Suprapubic skin (tissue), 4 donors: ENCODE results near the gene ERC2. TPM values are rescaled to one million over a fixed set of nuclear protein-coding genes. Genes with fewer than 3 reads are reported as not detected.

Source experiments
- DNase-seq, 2 donors: peaks; one replicate each; pipeline ENCODE4 v3.0.0-alpha.2; 2019; ENCODE audit warnings: low spot score in 2 of 2
- H3K27ac ChIP-seq: fragments of 200-600 bp; sonication (generic); one replicate; pipeline ENCODE4 v1.5.1; 2019
- H3K27me3 ChIP-seq: fragments of 200-600 bp; sonication (generic); one replicate; pipeline ENCODE4 v1.5.1; 2019
- H3K36me3 ChIP-seq: fragments of 200-600 bp; sonication (generic); one replicate; pipeline ENCODE4 v1.5.1; 2019
- H3K4me1 ChIP-seq: fragments of 200-600 bp; sonication (generic); one replicate; pipeline ENCODE4 v1.5.1; 2019
- H3K4me3 ChIP-seq: fragments of 200-600 bp; sonication (generic); one replicate; pipeline ENCODE4 v1.5.1; 2019; ENCODE audit warnings: mild to moderate bottlenecking
- H3K9me3 ChIP-seq: fragments of 200-600 bp; sonication (generic); one replicate; pipeline ENCODE4 v1.5.1; 2019
- EP300 ChIP-seq: sonication (generic); formaldehyde crosslinking; IDR thresholded peaks from one replicate; pipeline ENCODE4 v1.6.1; 2017; ENCODE audit warnings: antibody characterized with exemption
- POLR2A ChIP-seq, 2 donors: fragments of 450-650 bp; IDR thresholded peaks; one replicate each; pipeline ENCODE4 v1.6.1; 2017; ENCODE audit warnings: antibody characterized with exemption in 2 of 2, mild to moderate bottlenecking in 2 of 2, moderate library complexity in 2 of 2
- POLR2AphosphoS5 ChIP-seq, 3 donors: sonication (generic); formaldehyde crosslinking; IDR thresholded peaks; one replicate each; pipeline ENCODE4 v1.6.1; 2017; ENCODE audit warnings: antibody characterized with exemption in 3 of 3
- WGBS: methylation state at CpG from one replicate; pipeline ENCODE4 v1.1.5; 2018; 5-methylcytosine and 5-hydroxymethylcytosine counted together
- total RNA-seq, 4 donors: library from RNA; depleted of rRNA; stranded (reverse); fragments of >200 nt; gene quantifications; one replicate each; pipeline ENCODE4 v1.1.0, GENCODE V29; 2016
- TF ChIP-seq, protein P1 (sequence below), 2 donors: fragments of 200-600 bp in 1 of 2; fragments of 450-650 bp in 1 of 2; sonication (generic) in 1 of 2; IDR thresholded peaks; one replicate each; pipeline ENCODE4 v1.5.1; 2016 to 2019; ENCODE audit warnings: antibody characterized with exemption in 2 of 2, mild to moderate bottlenecking in 1 of 2, moderate library complexity in 1 of 2

ERC2 gene
- total RNA-seq, 4 donors from 2014 or later = 0.21 TPM; not detected in 3

GRCh38 chr3:56314842-56315241, 153.4 kb downstream of the ERC2 start:
- Histone ChIP-seq H3K27me3 (no peaks in the 10 kb centered on the region), H3K4me3 (no peak overlapping the region), H3K36me3 (no peaks in the 10 kb centered on the region), H3K27ac (no peak overlapping the region), H3K9me3 (no peaks in the 10 kb centered on the region), H3K4me1 (no peaks in the 10 kb centered on the region)
- no peak for DNase-seq
- peak in 1 of 3 donors; percentile 14 for TF ChIP-seq POLR2AphosphoS5 (IDR thresholded peaks at IDR 0.05)
- no peak for TF ChIP-seq POLR2A (IDR thresholded peaks at IDR 0.05)
- 25% methylated on average over 5 of the region's 5 CpGs for WGBS

DNA sequence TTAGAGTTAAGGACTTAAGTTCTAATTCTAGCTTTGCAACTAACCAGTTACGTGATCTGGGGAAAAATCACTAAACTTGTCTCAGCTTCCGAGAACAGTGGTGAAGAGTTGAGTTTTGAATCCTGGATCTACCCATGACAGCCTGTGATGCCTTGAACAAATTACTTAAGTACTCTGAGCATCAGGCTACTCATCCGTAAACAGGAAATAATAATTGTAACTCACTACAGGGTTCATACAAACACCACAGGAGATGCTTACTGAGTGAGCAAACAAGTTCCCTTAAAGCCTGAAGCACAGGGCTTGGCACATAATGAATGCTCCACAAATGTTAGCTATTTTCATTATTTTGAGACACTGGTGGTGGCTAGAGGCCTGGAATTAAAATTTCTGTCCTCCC, 158.8 kb downstream of the ERC2 start:
- no peaks in the 10 kb centered on the region for H3K27me3 ChIP-seq
- H3K36me3 ChIP-seq = no peaks in the 10 kb centered on the region
- no peaks in the 10 kb centered on the region for H3K9me3 ChIP-seq
- H3K4me3 ChIP-seq = no peak overlapping the region
- WGBS = 73% methylated on average over 3 of the region's 3 CpGs
- no peak for TF ChIP-seq POLR2AphosphoS5 (IDR thresholded peaks at IDR 0.05)
- no peak overlapping the region for H3K27ac ChIP-seq
- no peaks in the 10 kb centered on the region for H3K4me1 ChIP-seq
- no peak for DNase-seq

DNA sequence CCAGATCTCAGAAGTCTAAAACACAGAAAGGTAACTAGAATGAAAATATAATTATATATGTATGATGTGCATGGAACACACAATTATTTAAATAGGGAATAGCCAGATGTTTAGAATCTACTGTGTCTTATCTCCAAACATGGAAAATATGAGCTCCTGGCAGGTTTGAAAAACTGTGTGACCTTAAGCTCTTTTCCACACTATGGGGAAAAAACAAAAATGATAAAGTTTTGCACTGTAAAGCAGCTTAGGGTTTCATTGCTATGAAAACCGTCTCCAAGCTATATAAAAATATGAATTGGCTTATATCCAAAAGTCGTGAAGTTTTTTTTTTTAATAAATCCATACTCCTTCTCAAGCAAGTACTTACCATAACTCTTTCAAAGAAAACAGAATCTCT, 159.8 kb downstream of the ERC2 start:
- Histone ChIP-seq H3K27me3 (no peaks in the 10 kb centered on the region), H3K4me1 (no peaks in the 10 kb centered on the region), H3K4me3 (no peak overlapping the region), H3K36me3 (no peaks in the 10 kb centered on the region), H3K27ac (no peak overlapping the region), H3K9me3 (no peaks in the 10 kb centered on the region)
- 33% methylated on average over 2 of the region's 2 CpGs for WGBS
- TF ChIP-seq POLR2AphosphoS5 (IDR thresholded peaks at IDR 0.05) = no peak
- no peak for TF ChIP-seq POLR2A (IDR thresholded peaks at IDR 0.05)
- TF ChIP-seq, protein P1, sequence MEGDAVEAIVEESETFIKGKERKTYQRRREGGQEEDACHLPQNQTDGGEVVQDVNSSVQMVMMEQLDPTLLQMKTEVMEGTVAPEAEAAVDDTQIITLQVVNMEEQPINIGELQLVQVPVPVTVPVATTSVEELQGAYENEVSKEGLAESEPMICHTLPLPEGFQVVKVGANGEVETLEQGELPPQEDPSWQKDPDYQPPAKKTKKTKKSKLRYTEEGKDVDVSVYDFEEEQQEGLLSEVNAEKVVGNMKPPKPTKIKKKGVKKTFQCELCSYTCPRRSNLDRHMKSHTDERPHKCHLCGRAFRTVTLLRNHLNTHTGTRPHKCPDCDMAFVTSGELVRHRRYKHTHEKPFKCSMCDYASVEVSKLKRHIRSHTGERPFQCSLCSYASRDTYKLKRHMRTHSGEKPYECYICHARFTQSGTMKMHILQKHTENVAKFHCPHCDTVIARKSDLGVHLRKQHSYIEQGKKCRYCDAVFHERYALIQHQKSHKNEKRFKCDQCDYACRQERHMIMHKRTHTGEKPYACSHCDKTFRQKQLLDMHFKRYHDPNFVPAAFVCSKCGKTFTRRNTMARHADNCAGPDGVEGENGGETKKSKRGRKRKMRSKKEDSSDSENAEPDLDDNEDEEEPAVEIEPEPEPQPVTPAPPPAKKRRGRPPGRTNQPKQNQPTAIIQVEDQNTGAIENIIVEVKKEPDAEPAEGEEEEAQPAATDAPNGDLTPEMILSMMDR (IDR thresholded peaks at IDR 0.05) = no peak
- no peak for TF ChIP-seq EP300
- DNase-seq = no peak

- DNase-seq = no peak
- Histone ChIP-seq H3K27me3 (peaks cover 8% of the 10 kb centered on the region), H3K27ac (no peak overlapping the region), H3K9me3 (no peaks in the 10 kb centered on the region), H3K36me3 (no peaks in the 10 kb centered on the region), H3K4me1 (no peaks in the 10 kb centered on the region), H3K4me3 (no peak overlapping the region)
- TF ChIP-seq POLR2A (IDR thresholded peaks at IDR 0.05) = no peak
- TF ChIP-seq EP300 = no peak
- TF ChIP-seq POLR2AphosphoS5 (IDR thresholded peaks at IDR 0.05) = no peak
- TF ChIP-seq, protein P1 (IDR thresholded peaks at IDR 0.05) = no peak
- 91% methylated on average over 1 of the region's 1 CpG for WGBS
Observed at GRCh38 chr3:56304069-56304468, 164.2 kb downstream of the ERC2 start.

DNA sequence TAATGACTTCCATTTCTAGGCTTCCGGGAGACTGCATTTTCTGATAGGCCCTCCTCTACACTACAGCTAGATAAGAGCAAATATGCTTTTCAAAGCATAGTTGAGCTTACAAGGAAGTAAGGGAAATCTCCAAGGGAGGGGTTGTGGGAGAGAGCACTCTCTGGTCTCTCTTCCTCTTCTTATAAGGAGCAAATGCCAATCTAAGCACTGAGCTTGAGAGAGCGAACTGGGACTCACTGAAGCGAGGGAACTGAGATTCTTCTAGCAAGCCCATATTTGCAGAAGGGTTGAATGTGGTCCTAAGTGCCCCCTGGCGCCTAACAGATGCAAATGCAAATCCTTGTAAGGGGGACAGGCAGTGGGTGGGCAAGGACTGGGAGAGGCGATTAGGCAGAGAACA, 164.8 kb downstream of the ERC2 start:
- no peak for DNase-seq
- H3K4me1 ChIP-seq = no peaks in the 10 kb centered on the region
- H3K4me3 ChIP-seq = no peak overlapping the region
- H3K9me3 ChIP-seq = no peaks in the 10 kb centered on the region
- H3K27me3 ChIP-seq = peaks cover 8% of the 10 kb centered on the region
- WGBS = 27% methylated on average over 5 of the region's 5 CpGs
- TF ChIP-seq POLR2AphosphoS5 (IDR thresholded peaks at IDR 0.05) (no peak), EP300 (no peak), POLR2A (IDR thresholded peaks at IDR 0.05) (no peak)
- TF ChIP-seq, protein P1 (IDR thresholded peaks at IDR 0.05) = peak in 1 of 2 donors; percentile 18
- H3K27ac ChIP-seq = no peak overlapping the region
- H3K36me3 ChIP-seq = no peaks in the 10 kb centered on the region

DNA sequence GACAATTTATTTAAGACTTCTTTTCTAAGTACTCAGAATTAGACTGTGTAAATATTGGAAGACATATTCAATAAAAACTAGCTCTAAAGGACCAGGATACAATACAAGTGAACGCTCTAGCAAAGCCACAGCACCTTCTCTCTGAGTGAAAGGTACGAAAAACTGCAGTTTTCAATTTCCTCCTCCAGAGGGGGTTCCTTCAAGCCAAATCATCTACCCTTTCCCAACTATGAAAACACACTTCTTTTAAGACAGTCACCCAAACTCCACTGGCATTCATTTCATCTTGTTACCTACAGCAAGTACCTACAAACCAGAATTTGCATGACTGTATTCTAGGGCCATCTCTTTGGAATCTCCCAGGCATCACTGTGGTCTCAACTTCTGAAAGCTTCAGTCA, 165.8 kb downstream of the ERC2 start:
- no peaks in the 10 kb centered on the region for H3K9me3 ChIP-seq
- peaks cover 10% of the 10 kb centered on the region for H3K27me3 ChIP-seq
- no peak overlapping the region for H3K4me3 ChIP-seq
- H3K36me3 ChIP-seq = no peaks in the 10 kb centered on the region
- no peak for DNase-seq
- TF ChIP-seq POLR2A (IDR thresholded peaks at IDR 0.05) (no peak), EP300 (no peak), POLR2AphosphoS5 (IDR thresholded peaks at IDR 0.05) (no peak)
- TF ChIP-seq, protein P1 (IDR thresholded peaks at IDR 0.05) = no peak
- H3K27ac ChIP-seq = no peak overlapping the region
- H3K4me1 ChIP-seq = no peaks in the 10 kb centered on the region
- WGBS = 71% methylated on average over 2 of the region's 2 CpGs
